ENCODE results near the gene TMC4. TPM values are rescaled to one million over a fixed set of nuclear protein-coding genes. Genes with fewer than 3 reads are reported as not detected.

TMC4 gene
- total and polyA plus RNA-seq, 2 donors (not counting 1 experiment from before 2014, with no cell fraction given): not detected

GRCh38 chr19:54179262-54179852 is 6.4 kb upstream of the TMC4 start:
- no peaks in the 10 kb centered on the region for H3K79me2 ChIP-seq (ENCODE audit: control insufficient read depth, insufficient read depth, low read length)
- no peak overlapping the region for H2AFZ ChIP-seq (ENCODE audit: insufficient read depth, low read depth, low read length, poor library complexity, severe bottlenecking)
- DNase-seq (no peak), ATAC-seq (ENCODE audit: low read depth) (no peak)
- Mint-ChIP-seq H3K27ac (no peak overlapping the region), H3K27me3 (no peaks in the 10 kb centered on the region), H3K4me3 (no peak overlapping the region), H3K9me3 (ENCODE audit: insufficient read depth) (no peaks in the 10 kb centered on the region), H3K4me1 (no peaks in the 10 kb centered on the region)
- intact Hi-C loops (cut with micrococcal nuclease): no loop called here
- H3K4me1 ChIP-seq (ENCODE audit: control insufficient read depth in 2 of 2, insufficient read depth in 2 of 2, low read length in 2 of 2): no peaks in the 10 kb centered on the region
- TF ChIP-seq CTCF (IDR thresholded peaks at IDR 0.05) (no peak), EZH2 (IDR thresholded peaks at IDR 0.05; ENCODE audit: borderline replicate concordance, insufficient read depth, low read depth, low read length, poor library complexity, severe bottlenecking) (no peak)
- H3K9me3 ChIP-seq (ENCODE audit: control extremely low read depth in 1 of 3, control insufficient read depth in 2 of 3, insufficient read depth in 1 of 3, low read length in 2 of 3): no peaks in the 10 kb centered on the region
- H3K9ac ChIP-seq (ENCODE audit: low read length): no peak overlapping the region
- no peak overlapping the region for H3K4me3 ChIP-seq (ENCODE audit: control extremely low read depth in 1 of 5, extremely low read depth in 1 of 5, insufficient read depth in 1 of 5, low read depth in 2 of 5, low read length in 4 of 5)
- peaks cover 3% of the 10 kb centered on the region for H4K20me1 ChIP-seq (ENCODE audit: control insufficient read depth, insufficient read depth, low read length, poor library complexity, severe bottlenecking)
- ChIA-PET CTCF (no interaction called here), POLR2A (no interaction called here)
- H3K27ac ChIP-seq (ENCODE audit: low read length in 2 of 2): no peak overlapping the region
- H3K4me2 ChIP-seq (replicated peaks; ENCODE audit: low read depth, low read length, poor library complexity, severe bottlenecking): no peak overlapping the region
- 100% methylated on average over 1 of the region's 10 CpGs for WGBS (ENCODE audit: insufficient coverage)
- peaks cover 1 to 6% of the 10 kb centered on the region in 2 experiments for H3K36me3 ChIP-seq (replicated peaks in 1 of 2; ENCODE audit: control extremely low read depth in 1 of 2, control insufficient read depth in 1 of 2, extremely low read depth in 1 of 2, insufficient read depth in 2 of 2, low read length in 1 of 2)
- no peaks in the 10 kb centered on the region for H3K27me3 ChIP-seq (replicated peaks in 1 of 4; ENCODE audit: control extremely low read depth in 1 of 4, control insufficient read depth in 3 of 4, insufficient read depth in 4 of 4, low read length in 3 of 4)

GRCh38 chr19:54178581-54179261 is 5.8 kb upstream of the TMC4 start:
- H3K4me3 Mint-ChIP-seq: no peak overlapping the region
- intact Hi-C loops (cut with micrococcal nuclease): no loop called here

More at GRCh38 chr19:54178581-54179261, 5.8 kb upstream of the TMC4 start:
- no peak overlapping the region for H2AFZ ChIP-seq (ENCODE audit: insufficient read depth, low read depth, low read length, poor library complexity, severe bottlenecking)
- ATAC-seq (ENCODE audit: low read depth): peak; percentile 80
- 91% methylated on average over 23 of the region's 23 CpGs for WGBS (ENCODE audit: insufficient coverage)
- H3K27ac ChIP-seq (ENCODE audit: low read length in 2 of 2): no peak overlapping the region
- H3K4me2 ChIP-seq (replicated peaks; ENCODE audit: low read depth, low read length, poor library complexity, severe bottlenecking): no peak overlapping the region
- no peak for TF ChIP-seq EZH2 (IDR thresholded peaks at IDR 0.05; ENCODE audit: borderline replicate concordance, insufficient read depth, low read depth, low read length, poor library complexity, severe bottlenecking)
- TF ChIP-seq CTCF (IDR thresholded peaks at IDR 0.05): no peak
- peaks cover 0 to 4% (median 0%) of the 10 kb centered on the region in 4 experiments for H3K27me3 ChIP-seq (replicated peaks in 1 of 4; ENCODE audit: control extremely low read depth in 1 of 4, control insufficient read depth in 3 of 4, insufficient read depth in 4 of 4, low read length in 3 of 4)
- Mint-ChIP-seq H3K27me3 (no peaks in the 10 kb centered on the region), H3K4me1 (peaks cover under 1% of the 10 kb centered on the region), H3K9me3 (ENCODE audit: insufficient read depth) (no peaks in the 10 kb centered on the region), H3K27ac (no peak overlapping the region)
- H3K9me3 ChIP-seq (ENCODE audit: control extremely low read depth in 1 of 3, control insufficient read depth in 2 of 3, insufficient read depth in 1 of 3, low read length in 2 of 3): no peaks in the 10 kb centered on the region
- H3K9ac ChIP-seq (ENCODE audit: low read length): no peak overlapping the region
- DNase-seq: peak; percentile 53
- peaks cover 1 to 6% of the 10 kb centered on the region in 2 experiments for H3K36me3 ChIP-seq (replicated peaks in 1 of 2; ENCODE audit: control extremely low read depth in 1 of 2, control insufficient read depth in 1 of 2, extremely low read depth in 1 of 2, insufficient read depth in 2 of 2, low read length in 1 of 2)
- H3K4me3 ChIP-seq (ENCODE audit: control extremely low read depth in 1 of 5, extremely low read depth in 1 of 5, insufficient read depth in 1 of 5, low read depth in 2 of 5, low read length in 4 of 5): no peak overlapping the region
- ChIA-PET CTCF (no interaction called here), POLR2A (no interaction called here)
- no peaks in the 10 kb centered on the region for H3K79me2 ChIP-seq (ENCODE audit: control insufficient read depth, insufficient read depth, low read length)
- H3K4me1 ChIP-seq (ENCODE audit: control insufficient read depth in 2 of 2, insufficient read depth in 2 of 2, low read length in 2 of 2): peaks cover 3 to 6% of the 10 kb centered on the region in 2 donors
- H4K20me1 ChIP-seq (ENCODE audit: control insufficient read depth, insufficient read depth, low read length, poor library complexity, severe bottlenecking): peaks cover 7% of the 10 kb centered on the region

Measured in B cell (primary cell).